Activated CD8-positive, alpha-beta memory T cell treated with anti-CD3 and anti-CD28 coated beads for 24 hours (primary cell): ENCODE data around the gene ARPP21.
"Not testable (repeated sequence)": the region's sequence is repeated elsewhere in the genome, so short reads cannot be mapped to it uniquely, and the experiment has no call there.

Source experiments
- DNase-seq: peaks from one replicate; pipeline ENCODE4 v3.0.0-alpha.2; 2020

ARPP21 gene

DNA sequence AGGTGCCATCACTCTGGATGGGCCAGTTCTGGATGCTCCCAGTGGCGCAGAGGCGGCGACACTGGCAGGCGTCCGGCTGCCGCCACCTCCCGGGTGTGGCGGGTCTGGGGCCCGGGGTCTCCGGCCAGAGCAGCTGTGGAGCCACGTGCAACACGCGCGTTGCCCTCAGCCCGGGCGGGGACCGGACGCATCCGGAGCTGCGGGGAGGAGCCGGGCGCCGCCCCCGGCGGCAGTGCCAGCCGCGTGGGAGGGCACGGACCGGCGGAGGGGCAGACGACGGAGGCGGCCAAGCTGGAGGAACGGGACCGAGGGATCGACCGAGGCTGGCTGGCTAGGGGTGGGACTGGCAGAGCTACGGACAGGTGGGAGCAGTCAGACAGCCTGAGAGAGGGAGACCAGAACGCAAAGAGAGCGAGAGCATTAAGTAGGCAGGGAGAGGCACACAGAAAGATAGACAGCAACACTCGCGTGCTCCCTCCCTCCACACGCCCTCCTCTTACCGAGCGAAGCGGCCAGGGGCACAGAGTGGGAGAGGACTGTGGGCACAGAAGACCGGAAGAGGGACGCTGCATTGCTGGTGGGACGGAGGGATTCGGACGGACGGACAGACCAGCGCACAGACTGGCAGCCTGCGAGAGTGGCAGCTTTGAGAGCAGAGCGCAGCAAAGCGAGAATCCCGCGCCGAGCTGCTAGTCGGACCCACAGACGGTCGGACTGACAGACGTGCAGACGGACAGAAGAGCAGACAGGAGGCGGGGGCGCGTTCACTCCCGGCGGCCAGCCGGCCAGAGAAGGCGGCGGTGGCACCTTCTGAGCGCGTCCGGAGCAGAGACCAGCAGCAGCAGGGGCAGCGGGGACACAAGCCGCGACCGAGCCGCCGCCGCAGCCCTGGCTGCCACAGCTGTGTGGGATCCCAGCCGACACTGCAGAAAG is at the start of gene ARPP21:
Gene ARPP21 (plus strand): TSS at position 272 of the 933 bp plus-strand sequence. CDS start 42,227 bp downstream, outside the sequence.
- DNase-seq, result peak; percentile 58

DNA sequence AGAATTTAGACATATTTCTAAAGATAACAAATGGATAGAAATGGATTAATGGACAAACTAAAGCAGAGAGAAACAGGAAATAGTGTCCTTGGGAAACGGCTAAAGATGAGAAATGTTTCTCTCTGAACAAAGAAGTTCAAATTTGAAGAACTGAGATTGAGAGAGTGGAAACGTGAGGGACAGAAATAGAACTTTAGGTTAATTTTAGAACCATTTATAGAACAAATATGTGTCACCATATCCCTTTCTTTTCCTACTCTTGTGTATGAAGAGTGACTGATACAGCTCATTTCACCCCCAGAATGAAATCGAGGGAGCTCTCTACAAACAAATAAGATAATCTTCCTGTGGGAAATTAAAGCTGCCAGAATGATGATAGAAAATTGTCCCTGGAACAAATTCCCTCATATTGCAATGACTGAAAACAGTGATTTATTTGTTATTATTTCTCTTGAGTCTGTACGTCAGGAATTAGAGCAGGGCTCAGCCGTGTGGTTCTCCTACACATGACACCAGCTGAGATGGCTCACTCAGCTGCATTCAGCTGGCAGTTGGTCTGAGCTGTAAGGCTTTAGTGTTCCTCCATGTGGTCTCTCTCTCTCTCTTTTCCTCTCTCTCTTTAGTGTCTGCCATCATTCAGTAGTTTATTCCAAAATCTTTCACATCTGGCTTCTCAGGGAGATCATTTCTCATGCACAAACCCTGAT is 46.6 kb upstream of the ARPP21 start:
- DNase-seq, result no peak

DNA sequence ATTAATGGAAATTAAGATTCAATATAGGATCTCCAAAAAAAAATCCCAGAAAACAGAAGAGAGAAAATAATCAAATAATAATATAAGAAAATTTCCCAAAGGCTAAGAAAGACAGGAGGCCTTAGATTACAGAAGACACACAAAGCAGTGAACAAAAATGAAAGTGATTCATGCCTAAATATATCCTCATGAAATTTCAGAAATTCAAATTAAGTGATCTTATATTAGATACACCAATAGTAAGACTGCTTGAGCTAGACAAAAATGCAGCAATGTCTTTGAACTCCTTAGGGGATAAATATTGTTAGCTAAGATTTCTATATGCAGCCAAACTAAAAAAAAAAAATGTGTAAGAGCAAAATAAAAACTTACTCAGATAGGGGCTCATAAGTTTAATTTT is 44.6 kb upstream of the ARPP21 start:
- DNase-seq, result no peak

DNA sequence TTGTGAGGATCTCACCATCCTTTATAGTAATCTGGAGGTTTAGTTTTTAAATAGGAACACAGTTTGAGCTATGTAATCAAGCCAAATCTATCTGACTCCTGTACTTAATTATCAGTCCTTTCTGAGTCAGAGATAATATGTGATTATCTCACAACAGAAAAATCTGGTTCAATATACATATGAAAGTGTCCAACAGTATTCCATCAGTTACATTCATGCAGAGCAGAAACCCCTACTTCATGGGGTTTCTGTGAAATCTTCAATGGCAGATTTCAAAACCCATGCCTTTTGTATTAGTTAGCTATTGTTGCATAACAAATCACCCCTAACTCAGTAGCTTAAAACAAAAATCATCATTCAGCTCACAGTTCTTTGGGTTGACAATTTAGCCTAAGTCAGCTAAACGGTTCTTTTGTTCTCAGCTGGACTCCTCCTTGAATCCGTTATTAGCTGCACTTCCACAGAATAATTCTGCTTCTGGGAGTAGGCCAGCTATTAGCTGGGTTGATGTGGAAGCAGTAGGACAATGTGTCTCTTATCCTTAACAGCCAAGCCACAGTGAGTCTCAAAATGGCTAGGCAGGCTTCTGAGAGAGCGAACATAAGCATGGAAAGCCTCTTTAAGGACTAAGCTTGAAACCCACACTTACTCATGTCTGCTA is 42.9 kb upstream of the ARPP21 start:
- no peak for DNase-seq

DNA sequence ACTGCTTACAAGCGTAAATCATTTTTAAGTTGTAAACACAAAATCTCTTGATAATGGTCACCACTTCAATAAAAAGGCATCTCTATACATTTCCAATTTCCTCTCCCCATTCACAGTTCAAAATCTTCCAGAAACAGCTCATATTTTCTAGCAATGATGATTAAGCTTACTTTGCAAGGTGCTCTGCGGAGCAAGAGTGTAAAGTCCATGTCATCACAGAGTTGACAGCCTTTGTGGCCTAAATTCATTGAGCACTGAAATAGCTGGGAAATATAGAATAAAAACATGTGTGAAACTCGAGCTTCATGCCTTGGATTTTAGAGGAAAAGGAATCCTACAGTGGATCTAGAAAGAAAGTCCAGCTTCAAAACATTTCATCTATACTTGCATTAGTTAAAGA is 41.8 kb upstream of the ARPP21 start:
- no peak for DNase-seq

DNA sequence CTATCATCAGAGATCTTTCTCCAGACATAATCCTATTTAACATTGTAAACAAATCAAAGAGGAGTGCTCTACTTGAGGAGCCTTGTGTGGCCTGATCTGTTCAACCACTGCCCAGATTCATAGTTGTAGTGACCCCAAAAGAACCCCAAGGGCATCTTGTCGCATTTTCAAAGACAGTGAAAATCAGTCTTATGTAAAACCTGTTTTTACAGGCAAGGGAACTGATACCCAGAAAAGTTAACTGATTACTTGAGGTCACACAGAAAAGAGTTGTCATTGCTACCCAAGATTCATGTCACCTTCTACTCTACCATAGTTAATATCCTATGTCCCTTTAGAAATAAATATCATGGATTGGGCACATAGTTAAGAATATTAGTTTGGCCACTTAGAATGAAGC is 40.5 kb upstream of the ARPP21 start:
- DNase-seq, result no peak

DNA sequence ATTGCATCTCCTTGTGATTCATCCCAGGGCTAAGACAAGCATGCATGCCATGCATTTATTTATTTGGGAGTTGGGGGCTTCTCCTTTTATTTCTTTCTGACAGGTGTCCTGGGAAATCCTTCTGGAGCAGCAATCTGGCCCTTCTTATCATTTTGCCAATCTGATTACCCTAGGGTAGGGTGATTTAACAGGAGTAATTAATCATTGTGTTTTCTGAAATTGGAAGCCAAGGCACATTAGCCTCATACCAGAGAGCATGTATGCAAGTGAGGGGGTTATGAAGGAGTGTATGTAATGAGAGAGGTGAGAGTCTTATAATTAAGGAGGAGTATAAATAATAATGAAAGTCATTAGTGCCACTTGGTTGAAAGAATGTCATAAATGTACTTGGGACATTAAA is 37.4 kb upstream of the ARPP21 start:
- DNase-seq, result no peak

DNA sequence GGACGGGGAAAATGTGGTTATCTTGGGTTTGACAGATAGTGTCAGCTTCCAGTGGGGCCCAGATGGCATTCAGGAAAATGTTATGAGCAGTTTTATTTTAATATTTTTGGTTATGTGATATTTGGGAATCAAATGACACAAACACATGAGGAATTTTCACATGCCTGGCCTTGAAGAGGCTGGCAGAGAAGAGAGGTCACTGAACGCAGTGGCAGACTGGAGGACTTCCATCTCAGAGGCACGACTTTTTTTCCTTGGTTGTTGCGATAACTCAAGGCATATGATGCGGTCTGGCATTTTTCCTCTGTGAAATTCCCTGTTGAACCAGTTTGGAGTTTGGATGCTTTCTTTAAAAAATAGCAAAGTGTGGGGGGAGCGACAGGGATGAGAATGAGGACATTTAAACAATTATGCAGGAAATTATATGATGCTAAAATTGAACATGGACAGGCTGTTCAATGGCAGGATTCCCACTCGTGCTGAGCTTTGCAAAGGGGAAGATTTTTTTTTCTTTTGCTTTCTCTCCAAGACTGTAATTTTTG is 36.9 kb upstream of the ARPP21 start:
- DNase-seq, result no peak

DNA sequence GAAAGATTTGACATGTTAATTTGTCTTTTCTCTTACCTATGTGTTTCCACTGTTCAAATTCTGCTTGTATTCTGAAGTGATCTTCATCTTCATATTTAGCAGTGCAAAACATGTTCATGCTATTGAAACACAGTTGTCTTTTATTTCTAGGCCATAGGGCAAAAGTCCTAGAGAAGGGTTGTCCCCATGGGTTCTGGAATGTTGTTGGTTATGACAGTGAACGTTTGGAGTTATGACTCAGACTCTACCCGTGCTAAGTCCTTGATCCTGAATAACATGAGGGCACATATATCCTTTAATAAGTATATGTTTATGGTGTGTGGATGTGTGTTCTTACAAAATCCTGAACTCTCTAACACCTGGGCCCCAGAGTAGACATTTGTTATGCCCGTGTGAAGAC is 23.0 kb upstream of the ARPP21 start:
- DNase-seq, result no peak

DNA sequence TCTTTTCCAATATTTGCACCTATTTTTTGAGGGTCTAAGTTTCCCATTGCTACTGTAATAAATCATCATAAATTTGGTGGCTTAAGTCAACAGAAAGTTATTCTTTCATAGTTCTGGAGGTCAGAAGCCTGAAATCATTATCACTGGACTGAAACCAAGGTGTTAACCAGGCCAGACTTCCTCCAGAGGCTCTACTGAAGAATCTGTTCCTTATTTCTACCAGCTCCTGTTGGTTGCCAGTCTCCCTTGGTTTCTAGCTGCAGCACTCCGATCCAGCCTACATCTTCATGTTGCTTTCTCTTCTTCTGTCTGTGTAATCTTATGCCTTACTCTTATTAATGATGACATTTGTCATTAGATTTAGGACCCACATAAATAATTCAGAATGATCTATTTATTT is 22.0 kb upstream of the ARPP21 start:
- DNase-seq, result no peak

DNA sequence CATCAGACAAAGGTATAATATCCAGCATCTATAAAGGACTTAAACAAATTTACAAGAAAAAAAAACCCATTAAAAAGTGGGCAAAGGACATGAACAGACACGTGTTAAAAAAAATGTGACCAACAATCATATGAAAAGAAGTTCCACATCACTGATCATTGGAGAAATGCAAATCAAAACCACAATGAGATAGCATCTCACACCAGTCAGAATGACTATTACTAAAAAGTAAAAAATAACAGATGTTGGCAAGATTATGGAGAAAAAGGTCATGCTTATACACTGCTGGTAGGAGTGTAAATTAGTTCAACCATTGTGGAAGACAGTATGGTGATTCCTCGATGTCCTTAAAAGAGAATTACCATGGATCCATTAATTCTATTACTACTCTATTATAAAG is 19.1 kb upstream of the ARPP21 start:
- not testable (repeated sequence) for DNase-seq

DNA sequence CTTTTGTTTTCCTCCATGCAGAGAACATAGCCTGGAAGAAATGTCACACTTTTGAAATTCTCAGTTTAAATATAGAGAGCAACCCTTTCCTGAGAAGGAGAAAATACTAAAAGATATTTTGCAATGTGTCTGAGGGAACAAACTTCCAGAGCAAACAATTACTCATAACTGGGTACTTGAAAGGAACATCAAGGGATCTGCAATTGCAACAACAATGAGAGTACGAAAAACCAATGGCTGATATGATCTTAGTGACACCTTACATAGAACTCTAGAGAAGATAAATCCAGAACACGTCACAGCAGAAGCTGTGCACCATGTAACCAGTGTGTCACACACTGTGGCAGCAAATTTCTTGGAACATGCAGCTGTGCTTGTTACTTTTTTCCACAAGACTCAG is 14.6 kb upstream of the ARPP21 start:
- DNase-seq, result no peak

DNA sequence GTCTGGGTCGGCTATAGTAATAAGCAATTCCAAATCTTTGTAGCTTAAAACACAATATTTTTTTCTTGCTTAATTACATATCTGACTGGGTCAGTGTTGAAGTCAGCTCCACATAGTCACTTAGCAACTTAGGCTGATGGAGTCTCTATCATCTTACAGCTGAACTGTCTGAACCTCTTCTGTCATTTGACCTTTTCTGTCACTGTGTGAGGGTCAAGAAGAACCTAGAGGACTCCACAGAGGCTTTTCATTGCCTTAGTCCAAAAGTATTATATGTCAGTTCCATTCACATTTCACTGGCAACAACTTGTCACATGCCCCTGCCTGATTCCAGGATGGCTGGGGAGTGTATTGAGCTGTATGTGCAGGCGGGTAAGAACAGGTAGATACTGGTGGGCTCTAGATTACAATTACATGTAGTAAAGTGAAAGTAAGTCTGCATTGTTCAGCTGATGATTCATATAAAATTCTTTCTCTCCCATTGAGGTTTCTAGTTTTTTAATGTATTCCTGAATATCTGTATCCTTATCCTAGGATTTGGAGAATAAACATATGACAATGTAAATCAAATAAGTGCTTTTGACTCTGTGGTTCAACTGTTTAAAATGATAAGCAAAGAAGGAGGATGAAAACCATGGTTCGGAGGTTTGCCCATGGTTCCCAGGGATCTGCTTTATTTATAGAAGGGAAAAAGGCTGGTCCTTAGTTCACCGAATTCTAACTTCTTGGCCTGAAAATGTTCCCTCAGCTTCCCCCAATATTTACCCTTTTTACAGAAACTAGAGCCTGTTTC is 5.8 kb upstream of the ARPP21 start:
- DNase-seq, result no peak

DNA sequence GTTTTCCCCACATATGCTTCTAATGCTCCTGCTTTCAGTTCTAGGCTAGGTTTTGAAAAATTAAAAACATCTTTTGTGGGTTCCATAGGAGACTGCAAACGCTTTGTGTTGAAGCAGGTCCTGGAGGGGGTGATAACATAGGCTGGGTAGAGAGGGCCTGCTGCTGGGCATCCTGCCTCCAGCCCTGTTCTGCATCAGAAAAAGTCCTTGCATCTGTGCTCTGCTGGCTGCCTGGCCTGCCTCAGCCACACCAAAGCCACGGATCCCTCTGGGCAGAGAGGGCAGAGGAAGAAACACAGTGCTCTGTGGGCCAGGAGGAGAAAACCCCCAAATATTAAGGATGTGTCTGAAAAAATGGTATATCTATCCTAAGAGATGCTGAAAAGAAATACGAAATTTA is 3.9 kb upstream of the ARPP21 start:
- DNase-seq, result no peak

DNA sequence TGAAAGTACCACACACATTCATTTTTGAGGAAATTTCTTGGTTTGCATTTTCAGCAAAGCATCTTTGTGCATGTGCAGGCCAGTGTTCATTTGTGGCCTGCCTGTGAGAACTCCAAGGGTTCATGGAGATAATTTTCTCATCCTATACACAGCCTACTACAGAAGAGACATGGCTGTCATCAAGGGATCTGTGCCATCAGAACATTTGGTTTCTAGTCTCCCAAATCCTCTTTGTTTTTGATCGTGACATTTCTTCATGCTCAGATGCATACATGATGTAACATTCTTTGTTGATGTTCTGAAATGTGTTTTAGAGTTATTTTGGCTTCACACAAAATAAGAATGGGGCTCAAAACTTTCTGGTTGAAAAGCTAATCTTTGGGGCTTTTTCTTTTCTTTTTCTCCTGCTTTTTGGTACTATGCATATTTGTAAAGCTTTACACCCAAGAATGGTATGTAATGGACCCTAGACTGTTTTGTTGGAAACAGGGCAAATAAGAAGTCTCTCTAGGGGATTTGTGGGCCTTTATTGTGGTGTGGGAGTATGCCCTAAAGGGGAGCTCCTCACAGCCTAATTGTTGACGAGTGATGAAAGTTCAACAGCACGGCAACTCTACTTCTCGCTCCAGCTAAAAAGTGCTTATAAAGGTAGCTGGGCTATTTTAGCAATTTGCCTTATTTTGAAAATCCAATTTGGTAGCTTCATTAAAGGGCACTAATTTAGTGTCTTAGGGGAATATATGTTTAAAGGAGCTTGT is 3.2 kb upstream of the ARPP21 start:
- no peak for DNase-seq

DNA sequence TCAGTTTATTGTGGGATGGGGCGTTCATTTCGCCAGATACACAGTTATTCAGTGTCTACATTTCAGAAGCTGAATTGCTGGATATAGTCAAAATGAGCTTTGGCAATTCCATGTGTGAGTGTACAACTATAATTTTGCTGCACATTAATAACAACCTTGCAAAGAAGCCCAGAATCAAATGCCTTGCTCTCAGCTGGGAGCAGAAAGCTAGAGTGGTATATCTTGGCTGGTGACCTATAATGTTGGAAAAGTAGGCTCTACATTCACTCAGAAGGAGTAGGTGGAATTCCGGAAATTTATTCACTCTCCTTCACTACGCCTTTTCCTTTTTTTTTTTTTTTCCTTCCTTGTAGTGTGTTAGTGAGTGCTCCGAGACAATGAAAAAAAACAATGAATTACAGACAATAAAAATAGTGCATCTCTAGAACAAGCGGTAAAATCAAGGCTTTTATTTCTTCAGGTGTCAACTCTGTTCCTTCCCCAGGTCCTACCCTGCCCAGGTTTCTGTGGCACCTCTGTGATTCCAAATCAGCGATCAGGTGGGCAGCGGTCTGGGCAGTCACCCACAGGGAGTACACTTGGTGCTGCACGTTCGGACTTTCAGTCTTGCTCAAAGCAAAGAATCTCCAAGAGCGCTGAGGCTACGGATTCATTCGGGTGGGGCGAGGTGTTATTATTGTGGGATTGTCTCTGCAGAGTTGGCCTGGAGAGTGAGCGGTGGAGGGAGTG is 910 bp upstream of the ARPP21 start:
- DNase-seq, result no peak

DNA sequence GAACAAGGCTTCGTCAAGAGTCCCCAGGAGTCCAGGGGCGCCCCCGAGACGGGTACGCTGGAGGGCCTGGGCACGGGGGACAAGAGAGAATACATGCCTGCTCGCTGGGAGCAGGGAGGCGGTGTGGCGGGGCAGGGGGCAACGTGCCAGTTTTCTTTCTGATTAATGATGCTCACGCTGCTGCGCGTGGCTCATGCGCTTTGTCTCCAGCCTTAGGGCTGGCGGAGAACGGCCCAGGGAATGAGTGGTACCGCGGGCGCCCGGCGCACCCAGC is 408 bp upstream of the ARPP21 start:
- DNase-seq, result no peak

DNA sequence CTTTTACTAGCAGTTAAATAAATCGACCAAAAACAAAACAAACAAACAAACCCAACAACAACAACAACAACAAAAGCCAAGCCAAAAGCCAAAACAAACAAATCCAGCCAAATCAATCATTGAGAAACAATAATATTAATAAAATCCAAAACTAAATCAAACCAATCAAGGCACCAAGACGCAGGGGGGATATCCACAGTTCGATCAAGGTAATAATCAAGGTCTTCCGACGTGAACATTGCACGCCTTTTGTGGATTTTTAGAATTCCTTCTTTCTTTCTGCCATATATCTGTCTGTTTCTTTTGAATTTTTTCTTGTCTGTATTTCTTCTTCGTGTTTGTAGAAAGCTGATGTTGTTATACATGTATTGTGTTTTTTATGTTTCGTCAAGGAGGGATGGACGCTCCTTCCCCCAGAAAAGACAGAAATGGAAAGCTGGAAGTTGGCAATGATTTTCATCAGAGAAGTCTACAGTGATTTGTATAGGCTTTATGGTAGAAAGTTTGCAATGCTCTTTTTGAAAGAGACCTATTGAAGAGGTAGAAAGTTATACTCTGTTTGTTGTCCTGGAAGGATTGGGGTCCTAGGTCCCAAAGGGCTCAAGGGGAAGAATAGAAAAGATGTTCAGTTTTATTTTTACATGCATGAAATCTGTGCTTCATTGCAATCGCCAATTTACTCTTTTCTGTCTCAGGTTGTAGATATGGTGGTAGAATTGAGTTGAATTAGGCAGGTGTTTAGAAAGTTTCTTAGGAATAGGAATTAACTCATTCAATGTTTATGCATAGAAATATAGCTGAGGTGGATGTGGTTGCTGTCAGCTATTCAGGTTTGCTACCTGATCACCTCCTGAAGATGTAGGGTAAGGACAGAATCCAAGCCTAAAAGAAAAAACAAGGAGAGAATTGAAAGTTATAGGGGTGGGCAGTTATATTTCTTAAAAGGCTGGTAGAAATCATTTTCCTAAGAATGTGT is 1.2 kb downstream of the ARPP21 start:
- no peak for DNase-seq

DNA sequence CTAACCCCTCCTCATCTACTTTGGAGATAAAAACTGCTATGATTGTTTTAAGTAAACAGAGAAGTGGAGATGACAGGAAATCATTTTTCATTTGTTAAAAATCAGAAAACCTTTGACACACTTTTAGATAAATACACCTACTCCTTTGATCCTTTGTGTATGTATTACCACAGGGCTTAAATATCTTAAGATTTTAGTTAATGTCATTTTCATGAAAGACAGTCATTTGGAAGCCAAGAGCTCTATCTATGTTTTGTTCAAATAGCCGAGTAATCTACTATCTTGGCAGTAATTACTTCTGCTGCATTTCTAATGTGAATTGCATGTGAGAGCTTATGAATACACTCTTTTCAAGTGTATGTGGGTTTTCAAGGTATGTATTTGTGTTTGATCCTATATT is 2.0 kb downstream of the ARPP21 start:
- no peak for DNase-seq

DNA sequence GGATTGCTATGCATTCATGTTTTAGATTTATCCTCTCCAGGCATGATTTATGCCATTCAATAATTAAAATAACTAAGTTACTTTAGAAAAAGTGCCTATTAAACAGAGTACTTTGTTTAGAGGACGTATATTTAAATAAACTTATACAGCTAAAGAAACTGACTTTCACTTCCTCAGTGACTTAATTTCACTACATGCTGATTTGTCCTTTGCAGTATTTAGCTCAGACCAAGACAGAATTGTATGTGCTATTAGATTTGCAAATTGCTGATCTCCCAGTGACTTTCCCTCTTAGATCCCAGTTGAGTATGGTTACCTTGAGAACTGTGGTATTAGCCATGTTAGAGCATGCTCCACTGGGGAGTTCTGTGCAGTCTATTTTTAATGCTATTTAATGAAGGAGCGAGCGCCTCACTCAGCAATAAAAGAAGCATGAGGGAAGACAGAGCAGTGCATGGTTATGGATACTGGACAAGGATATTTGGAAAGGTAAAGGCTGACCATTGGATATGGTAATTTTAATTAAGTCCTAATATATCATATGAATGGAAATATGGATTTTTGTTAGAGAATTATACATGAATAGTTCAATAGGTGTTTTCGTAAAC is 2.7 kb downstream of the ARPP21 start:
- no peak for DNase-seq
